OCI-LY1 (cell line): Measurements from ENCODE around the gene APCDD1.

ENCODE experiments used
- EZH2 ChIP-seq: fragments of 200-600 bp; sonication (generic), shearing (Covaris generic); IDR thresholded peaks from 2 replicates; pipeline ENCODE4 v1.8.0; 2017; ENCODE audit warnings: borderline replicate concordance, mixed run types, mild to moderate bottlenecking, antibody characterized with exemption, low read length, moderate library complexity, mixed read lengths
- TF ChIP-seq, protein P1 (sequence below): fragments of 200-600 bp; sonication (generic), shearing (Covaris generic); IDR thresholded peaks from 2 replicates; pipeline ENCODE4 v1.5.1; 2017; ENCODE audit warnings: mild to moderate bottlenecking, antibody characterized with exemption, low read length, moderate library complexity, mixed read lengths

DNA sequence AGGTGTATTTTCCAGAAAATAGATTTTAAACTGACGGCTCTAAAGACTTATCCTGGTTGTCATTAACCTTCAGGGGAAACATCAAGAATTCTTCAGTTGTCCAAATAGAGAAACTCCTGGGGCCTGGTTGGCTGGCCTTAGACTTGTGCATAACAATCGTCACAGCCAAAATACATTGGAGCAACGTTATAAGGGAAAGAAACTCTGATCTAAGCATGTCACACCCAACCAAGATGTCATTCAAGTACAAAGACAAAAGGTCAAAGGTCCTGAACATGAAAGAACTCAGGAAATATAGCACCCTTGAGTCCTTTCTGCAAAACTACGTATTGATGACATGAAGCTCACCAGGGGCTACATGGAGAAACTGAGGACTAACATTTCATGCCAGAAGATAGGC, 23.8 kb upstream of the APCDD1 start:
- TF ChIP-seq, protein P1, sequence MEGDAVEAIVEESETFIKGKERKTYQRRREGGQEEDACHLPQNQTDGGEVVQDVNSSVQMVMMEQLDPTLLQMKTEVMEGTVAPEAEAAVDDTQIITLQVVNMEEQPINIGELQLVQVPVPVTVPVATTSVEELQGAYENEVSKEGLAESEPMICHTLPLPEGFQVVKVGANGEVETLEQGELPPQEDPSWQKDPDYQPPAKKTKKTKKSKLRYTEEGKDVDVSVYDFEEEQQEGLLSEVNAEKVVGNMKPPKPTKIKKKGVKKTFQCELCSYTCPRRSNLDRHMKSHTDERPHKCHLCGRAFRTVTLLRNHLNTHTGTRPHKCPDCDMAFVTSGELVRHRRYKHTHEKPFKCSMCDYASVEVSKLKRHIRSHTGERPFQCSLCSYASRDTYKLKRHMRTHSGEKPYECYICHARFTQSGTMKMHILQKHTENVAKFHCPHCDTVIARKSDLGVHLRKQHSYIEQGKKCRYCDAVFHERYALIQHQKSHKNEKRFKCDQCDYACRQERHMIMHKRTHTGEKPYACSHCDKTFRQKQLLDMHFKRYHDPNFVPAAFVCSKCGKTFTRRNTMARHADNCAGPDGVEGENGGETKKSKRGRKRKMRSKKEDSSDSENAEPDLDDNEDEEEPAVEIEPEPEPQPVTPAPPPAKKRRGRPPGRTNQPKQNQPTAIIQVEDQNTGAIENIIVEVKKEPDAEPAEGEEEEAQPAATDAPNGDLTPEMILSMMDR = no peak
- no peak for TF ChIP-seq EZH2
